Uterus (tissue), 2 donors: ENCODE results near the gene KNSTRN.

Source experiments
- POLR2A ChIP-seq, 2 donors: fragments of 450-650 bp; IDR thresholded peaks; one replicate each; pipeline ENCODE4 v1.6.1; 2016; ENCODE audit warnings: antibody characterized with exemption in 2 of 2, mild to moderate bottlenecking in 1 of 2, moderate library complexity in 1 of 2
- TF ChIP-seq, protein P1 (sequence below), 4 experiments: fragments of 200-600 bp in 2 of 4; fragments of 450-650 bp in 2 of 4; sonication (generic) in 2 of 4; IDR thresholded peaks; one replicate each; pipeline ENCODE4 v1.5.1; 2016 to 2019; ENCODE audit warnings: antibody characterized with exemption in 4 of 4, mild to moderate bottlenecking in 2 of 4, moderate library complexity in 1 of 4

DNA sequence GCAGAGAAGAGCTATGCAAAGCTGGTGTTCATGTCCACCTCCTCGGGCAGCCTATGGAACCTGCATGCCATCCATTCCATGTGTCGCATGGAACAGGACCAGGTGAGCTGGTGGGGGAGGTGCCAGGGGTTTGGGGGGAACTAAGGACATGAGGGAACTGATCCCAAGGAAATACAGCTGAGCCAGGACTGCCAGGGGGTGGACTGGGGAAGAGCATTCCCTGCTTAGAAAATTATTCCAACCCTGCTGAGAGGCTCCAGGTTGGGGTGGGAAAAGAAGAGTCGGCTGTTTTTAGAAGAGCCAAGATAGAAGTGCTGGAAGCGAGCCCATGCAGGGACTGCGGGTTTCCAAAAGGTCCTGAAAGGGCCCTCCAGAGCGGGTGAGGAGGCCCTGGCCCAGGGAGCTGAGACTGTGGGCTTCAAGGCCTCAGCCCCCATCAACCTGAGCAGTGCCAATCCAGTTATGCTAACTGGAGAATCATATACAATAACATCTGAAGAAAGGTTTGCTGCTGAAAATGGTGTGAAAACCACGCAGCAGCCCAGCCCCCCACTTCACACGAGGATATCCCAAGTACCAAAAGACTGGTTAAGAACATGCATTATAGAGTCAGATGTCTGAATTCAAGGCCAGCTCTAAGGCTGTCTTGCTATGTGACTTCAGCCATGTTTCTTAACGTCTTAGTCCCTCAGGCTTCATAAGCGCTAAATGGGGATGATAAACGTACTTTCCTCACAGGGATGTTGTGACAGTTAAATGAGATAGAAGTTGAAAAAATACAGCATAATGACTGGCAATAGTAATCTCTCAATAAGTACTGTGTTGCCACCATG lies 16.7 kb upstream of the KNSTRN start:
- TF ChIP-seq, protein P1, sequence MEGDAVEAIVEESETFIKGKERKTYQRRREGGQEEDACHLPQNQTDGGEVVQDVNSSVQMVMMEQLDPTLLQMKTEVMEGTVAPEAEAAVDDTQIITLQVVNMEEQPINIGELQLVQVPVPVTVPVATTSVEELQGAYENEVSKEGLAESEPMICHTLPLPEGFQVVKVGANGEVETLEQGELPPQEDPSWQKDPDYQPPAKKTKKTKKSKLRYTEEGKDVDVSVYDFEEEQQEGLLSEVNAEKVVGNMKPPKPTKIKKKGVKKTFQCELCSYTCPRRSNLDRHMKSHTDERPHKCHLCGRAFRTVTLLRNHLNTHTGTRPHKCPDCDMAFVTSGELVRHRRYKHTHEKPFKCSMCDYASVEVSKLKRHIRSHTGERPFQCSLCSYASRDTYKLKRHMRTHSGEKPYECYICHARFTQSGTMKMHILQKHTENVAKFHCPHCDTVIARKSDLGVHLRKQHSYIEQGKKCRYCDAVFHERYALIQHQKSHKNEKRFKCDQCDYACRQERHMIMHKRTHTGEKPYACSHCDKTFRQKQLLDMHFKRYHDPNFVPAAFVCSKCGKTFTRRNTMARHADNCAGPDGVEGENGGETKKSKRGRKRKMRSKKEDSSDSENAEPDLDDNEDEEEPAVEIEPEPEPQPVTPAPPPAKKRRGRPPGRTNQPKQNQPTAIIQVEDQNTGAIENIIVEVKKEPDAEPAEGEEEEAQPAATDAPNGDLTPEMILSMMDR (IDR thresholded peaks at IDR 0.05): no peak
- TF ChIP-seq POLR2A (IDR thresholded peaks at IDR 0.05): no peak
